Skeletal muscle satellite cell (primary cell): Measurements from ENCODE around the gene CRYBG1.

Experiments
- H3K27me3 ChIP-seq: 2 replicates; pipeline ENCODE4 v1.7.0; 2013; ENCODE audit warnings: low read length; ENCODE audit not compliant: control insufficient read depth, insufficient read depth
- H3K36me3 ChIP-seq: 2 replicates; pipeline ENCODE4 v1.7.0; 2013; ENCODE audit warnings: mild to moderate bottlenecking, control low read depth, low read length; ENCODE audit not compliant: insufficient read depth
- H3K4me1 ChIP-seq: 2 replicates; pipeline ENCODE4 v1.7.0; 2013; ENCODE audit warnings: low read length; ENCODE audit not compliant: control insufficient read depth, insufficient read depth
- H3K4me2 ChIP-seq: 2 replicates; pipeline ENCODE4 v1.7.0; 2013; ENCODE audit warnings: mild to moderate bottlenecking, low read length
- H3K4me3 ChIP-seq: 2 replicates; pipeline ENCODE4 v1.7.0; 2013; ENCODE audit warnings: low read length
- H3K9ac ChIP-seq: 2 replicates; pipeline ENCODE4 v1.7.0; 2013; ENCODE audit warnings: mild to moderate bottlenecking, low read depth, low read length, moderate library complexity
- H3K9me3 ChIP-seq: replicated peaks from 2 replicates; pipeline ENCODE4 v1.7.0; 2013; ENCODE audit warnings: mild to moderate bottlenecking, control low read depth, low read length

CRYBG1 gene

GRCh38 chr6:106561686-106562405 is 201.3 kb downstream of the CRYBG1 start:
- H3K4me3 ChIP-seq, result no peak overlapping the region
- H3K27me3 ChIP-seq, result no peaks in the 10 kb centered on the region
- no peaks in the 10 kb centered on the region for H3K36me3 ChIP-seq
- peak overlapping the region; percentile 19 for H3K4me2 ChIP-seq
- peaks cover 27% of the 10 kb centered on the region for H3K4me1 ChIP-seq
- H3K9ac ChIP-seq, result no peak overlapping the region
- H3K9me3 ChIP-seq, result no peaks in the 10 kb centered on the region

- no peak overlapping the region for H3K9ac ChIP-seq
- no peaks in the 10 kb centered on the region for H3K36me3 ChIP-seq
- H3K27me3 ChIP-seq, result no peaks in the 10 kb centered on the region
- H3K4me2 ChIP-seq, result no peak overlapping the region
- no peak overlapping the region for H3K4me3 ChIP-seq
- no peaks in the 10 kb centered on the region for H3K9me3 ChIP-seq
- H3K4me1 ChIP-seq, result peaks cover 22% of the 10 kb centered on the region
Measured at GRCh38 chr6:106563614-106564013, 203.1 kb downstream of the CRYBG1 start.

GRCh38 chr6:106564476-106564875 is 204.0 kb downstream of the CRYBG1 start:
- Histone ChIP-seq H3K27me3 (no peaks in the 10 kb centered on the region), H3K36me3 (no peaks in the 10 kb centered on the region), H3K9me3 (no peaks in the 10 kb centered on the region), H3K4me3 (no peak overlapping the region), H3K9ac (no peak overlapping the region), H3K4me1 (peaks cover 30% of the 10 kb centered on the region), H3K4me2 (no peak overlapping the region)

GRCh38 chr6:106568530-106568929 is 208.0 kb downstream of the CRYBG1 start:
- Histone ChIP-seq H3K36me3 (peaks cover 3% of the 10 kb centered on the region), H3K4me1 (peaks cover 21% of the 10 kb centered on the region), H3K9ac (no peak overlapping the region), H3K4me3 (no peak overlapping the region), H3K27me3 (no peaks in the 10 kb centered on the region), H3K9me3 (no peaks in the 10 kb centered on the region), H3K4me2 (no peak overlapping the region)

- no peak overlapping the region for H3K9ac ChIP-seq
- no peaks in the 10 kb centered on the region for H3K27me3 ChIP-seq
- H3K9me3 ChIP-seq, result no peaks in the 10 kb centered on the region
- peaks cover 23% of the 10 kb centered on the region for H3K4me1 ChIP-seq
- H3K4me3 ChIP-seq, result no peak overlapping the region
- no peak overlapping the region for H3K4me2 ChIP-seq
- H3K36me3 ChIP-seq, result peaks cover 3% of the 10 kb centered on the region
Measured at GRCh38 chr6:106569428-106569827, 208.9 kb downstream of the CRYBG1 start.

GRCh38 chr6:106572436-106572835 is 211.9 kb downstream of the CRYBG1 start:
- H3K4me1 ChIP-seq, result peaks cover 26% of the 10 kb centered on the region
- H3K36me3 ChIP-seq, result peaks cover 3% of the 10 kb centered on the region
- H3K27me3 ChIP-seq, result no peaks in the 10 kb centered on the region
- no peak overlapping the region for H3K4me3 ChIP-seq
- no peak overlapping the region for H3K9ac ChIP-seq
- no peak overlapping the region for H3K4me2 ChIP-seq
- no peaks in the 10 kb centered on the region for H3K9me3 ChIP-seq

- peaks cover 26% of the 10 kb centered on the region for H3K4me1 ChIP-seq
- H3K4me2 ChIP-seq, result no peak overlapping the region
- peaks cover 3% of the 10 kb centered on the region for H3K36me3 ChIP-seq
- H3K4me3 ChIP-seq, result no peak overlapping the region
- no peaks in the 10 kb centered on the region for H3K9me3 ChIP-seq
- no peaks in the 10 kb centered on the region for H3K27me3 ChIP-seq
- no peak overlapping the region for H3K9ac ChIP-seq
Measured at GRCh38 chr6:106572875-106573585, 212.5 kb downstream of the CRYBG1 start.

GRCh38 chr6:106574741-106575458 is 214.4 kb downstream of the CRYBG1 start:
- Histone ChIP-seq H3K4me1 (peaks cover 9% of the 10 kb centered on the region), H3K4me3 (no peak overlapping the region), H3K9me3 (no peaks in the 10 kb centered on the region), H3K9ac (no peak overlapping the region), H3K27me3 (no peaks in the 10 kb centered on the region), H3K4me2 (peak overlapping the region; percentile 5), H3K36me3 (peaks cover under 1% of the 10 kb centered on the region)

- Histone ChIP-seq H3K27me3 (no peaks in the 10 kb centered on the region), H3K9me3 (no peaks in the 10 kb centered on the region), H3K4me2 (no peak overlapping the region), H3K4me3 (no peak overlapping the region), H3K36me3 (no peaks in the 10 kb centered on the region), H3K4me1 (peaks cover 8% of the 10 kb centered on the region), H3K9ac (no peak overlapping the region)
Measured at GRCh38 chr6:106579281-106579680, 218.8 kb downstream of the CRYBG1 start.

GRCh38 chr6:106581468-106581867 is 221.0 kb downstream of the CRYBG1 start:
- H3K4me1 ChIP-seq, result no peaks in the 10 kb centered on the region
- H3K9me3 ChIP-seq, result no peaks in the 10 kb centered on the region
- no peaks in the 10 kb centered on the region for H3K36me3 ChIP-seq
- no peak overlapping the region for H3K4me2 ChIP-seq
- H3K9ac ChIP-seq, result no peak overlapping the region
- no peaks in the 10 kb centered on the region for H3K27me3 ChIP-seq
- H3K4me3 ChIP-seq, result no peak overlapping the region

- Histone ChIP-seq H3K4me3 (no peak overlapping the region), H3K9me3 (no peaks in the 10 kb centered on the region), H3K27me3 (no peaks in the 10 kb centered on the region), H3K9ac (no peak overlapping the region), H3K36me3 (no peaks in the 10 kb centered on the region), H3K4me1 (peaks cover 14% of the 10 kb centered on the region), H3K4me2 (no peak overlapping the region)
Measured at GRCh38 chr6:106586815-106587415, 226.4 kb downstream of the CRYBG1 start.
